GM19023 (cell line): ENCODE measurements around the gene PIAS1.

Experiments
- ATAC-seq: cut with Tn5 transposase; IDR thresholded peaks from one replicate; pipeline ENCODE4 v1.9.1; 2021; ENCODE audit warnings: mild to moderate bottlenecking, moderate library complexity; ENCODE audit not compliant: unreplicated experiment

PIAS1 gene

GRCh38 chr15:68061602-68062001, 7.5 kb downstream of the PIAS1 start:
- ATAC-seq: no peak

DNA sequence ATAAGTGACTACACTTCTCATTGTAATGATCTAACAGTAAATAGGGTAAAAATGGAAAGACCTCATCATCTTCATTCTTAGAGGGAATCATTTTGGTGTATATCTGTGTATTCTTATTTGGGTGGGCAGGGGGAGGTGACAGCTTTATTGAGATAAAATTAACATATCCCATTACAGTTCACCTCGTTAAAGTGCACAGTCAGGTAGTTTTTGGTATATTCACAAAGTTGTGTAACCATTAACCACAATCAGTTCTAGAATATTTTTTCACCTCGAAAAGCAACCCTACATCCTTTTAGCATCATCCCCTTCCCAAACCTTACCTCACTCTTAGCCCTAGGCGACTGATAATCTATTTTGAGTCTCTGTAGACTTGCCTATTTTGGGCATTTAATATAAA, 8.1 kb downstream of the PIAS1 start:
- ATAC-seq: no peak

- no peak for ATAC-seq
Observed at GRCh38 chr15:68062946-68063465, 8.9 kb downstream of the PIAS1 start.

- ATAC-seq: no peak
Observed at GRCh38 chr15:68063606-68064005, 9.5 kb downstream of the PIAS1 start.

DNA sequence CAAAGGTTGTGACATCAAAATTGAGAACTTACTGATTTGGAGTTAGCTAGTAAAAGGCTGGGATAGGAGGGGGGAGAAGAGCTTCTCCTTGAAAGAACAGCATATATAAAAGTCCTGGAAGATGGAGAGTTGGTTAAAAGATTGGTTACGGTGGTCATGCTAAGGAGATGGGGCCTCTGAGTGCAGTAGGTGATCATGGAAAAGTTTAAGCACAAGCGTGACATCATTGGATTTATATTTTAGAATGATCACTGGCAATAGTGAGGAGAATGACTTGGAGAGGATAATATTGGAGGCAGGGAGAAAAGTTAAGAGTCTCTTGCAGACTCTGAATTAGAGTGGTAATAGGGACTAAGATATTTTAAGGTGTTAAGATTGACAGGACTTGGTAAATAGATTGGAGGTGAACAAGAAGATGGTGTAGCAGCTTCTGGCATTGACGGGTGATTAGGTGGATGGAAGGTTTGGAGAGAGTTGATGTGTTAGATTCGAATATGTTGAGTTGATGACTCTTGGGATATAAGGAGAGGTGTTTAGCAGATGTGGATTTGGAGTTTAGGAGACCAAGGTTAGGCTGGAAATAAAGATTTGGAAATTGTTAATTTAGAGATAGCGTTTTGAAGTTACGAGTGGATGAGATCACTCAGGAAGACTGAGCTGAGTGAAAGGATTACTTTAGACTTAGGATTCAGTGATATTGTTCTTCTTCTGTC, 19.6 kb downstream of the PIAS1 start:
- no peak for ATAC-seq

DNA sequence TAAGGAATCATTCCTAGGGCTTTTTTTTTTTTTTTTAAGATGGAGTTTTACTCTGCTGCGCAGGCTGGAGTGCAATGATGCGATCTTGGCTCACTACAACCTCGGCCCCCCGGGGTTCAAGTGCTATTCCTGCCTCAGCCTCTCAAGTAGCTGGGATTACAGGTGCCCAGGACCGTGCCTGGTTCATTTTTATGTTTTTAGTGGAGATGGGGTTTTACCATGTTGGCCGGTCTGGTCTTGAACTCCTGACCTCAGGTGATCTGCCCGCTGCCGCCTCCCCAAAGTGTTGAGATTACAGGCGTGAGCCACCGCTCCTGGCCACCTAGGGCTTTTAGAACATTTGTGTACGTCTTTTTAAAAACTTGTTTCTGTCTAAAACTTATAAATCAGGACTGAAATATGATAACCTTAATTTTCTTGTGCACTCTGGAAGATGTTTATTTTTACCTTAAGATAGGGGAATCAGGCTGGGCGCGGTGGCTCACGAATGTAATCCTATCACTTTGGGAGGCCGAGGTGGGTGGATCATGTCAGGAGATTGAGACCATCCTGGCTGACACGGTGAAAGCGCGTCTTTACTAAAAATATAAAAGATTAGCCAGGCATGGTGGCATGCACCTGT, 21.8 kb downstream of the PIAS1 start:
- ATAC-seq: no peak

DNA sequence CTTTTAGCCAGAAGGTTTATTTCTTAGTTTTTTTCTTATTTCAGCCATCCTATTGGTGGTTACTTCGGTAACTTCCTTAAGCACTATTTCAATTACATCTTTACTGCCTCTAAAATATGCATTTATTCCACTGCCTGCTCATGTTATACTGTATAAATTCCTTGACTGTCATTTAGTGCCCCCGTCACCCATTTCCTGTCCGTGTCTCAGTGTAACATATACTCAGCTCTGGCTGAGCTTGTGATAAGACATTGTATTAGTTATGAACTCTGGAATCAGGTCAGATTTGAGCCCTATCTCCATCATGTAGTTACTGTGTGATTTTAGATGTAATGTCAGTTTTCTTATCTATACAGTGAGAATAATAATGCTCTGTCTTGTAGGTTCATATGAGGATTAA, 24.2 kb downstream of the PIAS1 start:
- no peak for ATAC-seq

GRCh38 chr15:68080334-68080733, 26.2 kb downstream of the PIAS1 start:
- no peak for ATAC-seq

DNA sequence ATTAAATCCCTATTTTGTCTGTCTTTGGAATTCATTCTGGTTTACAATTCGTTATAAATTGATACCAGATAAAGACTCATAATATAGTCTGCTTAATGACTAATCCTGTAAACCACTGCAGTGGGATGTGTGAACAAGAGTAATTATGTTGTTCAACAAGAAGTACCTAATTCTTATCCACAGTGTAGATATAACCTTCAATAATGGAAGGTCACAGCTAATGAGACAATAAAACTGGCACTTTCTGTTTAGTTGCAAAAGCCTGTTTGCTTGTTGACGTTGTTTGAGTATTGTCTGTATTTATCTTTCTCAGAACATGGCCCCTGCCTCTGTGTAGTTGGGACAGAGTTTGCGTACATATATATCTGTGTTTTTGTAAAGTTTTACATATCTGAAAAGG, 26.7 kb downstream of the PIAS1 start:
- no peak for ATAC-seq

DNA sequence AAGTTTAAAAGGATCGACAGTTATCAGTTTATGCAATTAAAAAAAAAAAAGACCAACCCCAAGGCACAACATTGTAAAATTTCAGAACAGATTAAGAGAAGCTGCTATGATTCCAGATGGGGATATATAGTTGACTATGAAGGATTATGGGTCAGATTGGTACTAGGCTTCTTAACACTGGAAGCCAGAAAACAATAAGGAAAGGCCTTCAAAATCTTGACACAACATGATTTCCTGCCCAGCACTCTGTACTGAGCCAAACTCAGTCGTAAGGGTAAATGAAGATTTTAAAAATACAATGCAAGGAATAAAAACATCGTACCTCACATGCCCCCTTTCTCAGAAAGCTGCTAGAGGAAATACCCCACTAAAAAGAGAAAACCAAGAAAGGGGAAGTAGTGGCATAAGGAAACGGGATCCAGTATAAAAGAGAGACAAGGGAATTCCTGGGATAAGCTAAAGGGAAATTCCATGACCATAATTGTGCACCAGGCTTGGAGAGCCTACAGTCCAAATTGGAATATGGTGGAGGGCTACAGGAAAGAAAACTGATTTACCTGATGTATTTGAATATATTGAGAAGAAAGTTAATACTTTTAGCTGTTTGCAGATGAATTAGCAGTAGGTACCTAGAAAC, 27.9 kb downstream of the PIAS1 start:
- no peak for ATAC-seq

- no peak for ATAC-seq
Observed at GRCh38 chr15:68082735-68083134, 28.6 kb downstream of the PIAS1 start.

DNA sequence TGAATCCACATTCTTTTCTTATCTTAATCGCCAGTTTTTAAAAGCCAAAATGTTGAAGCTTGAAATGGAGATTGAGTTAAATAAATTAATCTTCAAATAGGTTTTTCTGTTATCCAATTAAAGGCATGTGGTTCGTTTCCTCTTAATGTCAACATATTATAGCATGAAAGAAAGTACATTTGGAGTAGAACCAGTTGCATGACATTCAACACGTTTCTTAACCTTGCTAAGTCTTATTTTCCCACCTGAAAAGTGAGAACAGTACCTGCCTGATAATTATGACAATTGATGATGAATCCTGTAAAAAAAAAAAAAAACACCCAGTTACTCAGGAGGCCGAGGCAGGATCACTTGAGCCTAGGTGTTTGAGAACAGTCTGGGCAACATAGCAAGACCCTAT, 29.3 kb downstream of the PIAS1 start:
- no peak for ATAC-seq

DNA sequence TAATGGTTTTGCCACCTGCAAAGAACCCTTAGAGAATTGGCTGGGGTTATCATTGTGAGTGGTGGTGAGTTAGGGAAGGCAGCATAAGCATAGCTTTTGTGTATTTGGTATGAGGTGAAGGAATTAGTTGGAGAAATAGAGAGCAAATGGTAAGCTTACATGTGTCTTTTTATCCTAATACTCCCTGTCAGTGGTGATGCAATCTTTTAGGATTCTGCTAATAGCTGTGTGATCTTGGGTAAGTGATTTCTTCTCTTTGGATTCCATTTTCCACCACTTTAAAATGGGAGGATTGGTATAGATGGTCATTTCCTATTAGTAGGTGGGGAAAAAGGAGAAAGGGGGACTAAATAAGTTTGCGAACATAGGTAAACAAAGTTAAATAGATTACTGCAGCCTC, 30.9 kb downstream of the PIAS1 start:
- ATAC-seq: no peak

DNA sequence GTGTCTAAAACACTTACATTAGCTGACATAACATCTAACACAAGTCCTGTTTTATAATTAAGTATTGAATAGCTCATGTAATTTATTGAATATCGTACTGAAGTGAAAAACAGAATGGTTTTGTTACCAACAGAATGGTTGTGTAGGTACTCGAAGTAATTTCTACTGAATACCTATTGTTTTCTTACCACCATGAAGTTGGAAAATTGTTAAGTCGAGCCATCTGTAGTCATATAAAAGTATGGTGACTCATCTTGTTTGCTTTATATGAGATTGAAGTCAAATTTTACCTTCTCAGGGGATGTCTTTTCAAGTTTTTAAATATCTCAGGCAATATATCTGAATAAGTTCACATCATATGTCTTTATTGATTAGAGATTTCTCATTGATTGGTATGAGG, 37.6 kb downstream of the PIAS1 start:
- ATAC-seq: no peak

DNA sequence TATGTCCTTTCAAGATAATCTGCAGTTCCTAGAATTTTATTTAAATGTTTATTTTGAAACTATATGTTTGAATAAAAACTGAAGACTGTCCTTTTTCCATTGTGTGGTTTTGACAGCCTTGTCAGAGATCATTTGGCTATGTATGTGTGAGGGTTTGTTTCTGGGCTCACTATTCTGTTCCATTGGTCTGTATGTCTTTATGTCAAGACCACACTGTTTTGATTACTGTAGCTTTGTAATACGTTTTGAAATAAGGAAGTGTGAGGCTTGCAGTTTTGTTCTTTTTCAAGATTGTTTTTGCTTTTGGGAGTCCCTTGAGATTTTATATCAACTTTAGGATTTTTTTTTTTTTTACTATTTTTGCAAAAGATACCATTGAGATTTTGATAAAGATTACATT, 42.0 kb downstream of the PIAS1 start:
- no peak for ATAC-seq

DNA sequence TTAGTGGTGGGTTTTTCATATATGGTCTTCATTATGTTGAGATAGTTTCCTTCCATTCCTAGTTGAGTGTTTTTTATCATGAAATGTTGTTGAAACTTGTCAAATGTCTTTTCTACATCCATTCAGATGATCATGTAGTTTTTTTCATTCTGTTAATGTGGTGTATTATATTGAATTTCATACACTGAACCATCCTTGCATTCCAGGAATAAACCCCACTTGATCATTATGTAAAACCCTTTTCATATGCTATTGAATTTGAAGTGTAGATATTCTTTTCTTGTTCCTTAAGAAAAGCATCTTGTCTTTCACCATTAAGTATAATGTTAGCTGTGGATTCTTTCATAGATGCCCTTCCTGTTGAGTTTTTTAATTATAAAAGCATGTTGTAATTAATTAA, 42.9 kb downstream of the PIAS1 start:
- ATAC-seq: no peak

DNA sequence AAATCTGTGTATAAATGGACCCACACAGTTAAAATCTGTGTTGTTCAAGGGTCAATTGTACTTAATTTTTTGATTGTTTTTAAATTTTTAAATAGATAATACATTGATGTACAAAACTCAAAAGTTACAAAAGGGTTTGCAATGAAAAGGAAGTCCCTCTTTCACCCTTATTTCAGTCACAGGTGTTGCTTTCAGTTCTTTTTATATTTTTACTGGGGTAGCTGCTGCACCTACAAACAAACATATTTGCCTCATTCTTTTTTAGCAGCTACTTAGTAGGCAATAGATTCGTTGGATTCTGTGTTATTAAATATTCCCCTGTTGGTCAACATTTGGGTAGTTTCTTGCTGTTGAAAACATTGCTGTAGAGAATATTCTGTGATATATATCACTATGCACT, 44.4 kb downstream of the PIAS1 start:
- no peak for ATAC-seq

- no peak for ATAC-seq
Observed at GRCh38 chr15:68100194-68100593, 46.1 kb downstream of the PIAS1 start.

GRCh38 chr15:68103603-68104002, 49.5 kb downstream of the PIAS1 start:
- ATAC-seq: no peak

DNA sequence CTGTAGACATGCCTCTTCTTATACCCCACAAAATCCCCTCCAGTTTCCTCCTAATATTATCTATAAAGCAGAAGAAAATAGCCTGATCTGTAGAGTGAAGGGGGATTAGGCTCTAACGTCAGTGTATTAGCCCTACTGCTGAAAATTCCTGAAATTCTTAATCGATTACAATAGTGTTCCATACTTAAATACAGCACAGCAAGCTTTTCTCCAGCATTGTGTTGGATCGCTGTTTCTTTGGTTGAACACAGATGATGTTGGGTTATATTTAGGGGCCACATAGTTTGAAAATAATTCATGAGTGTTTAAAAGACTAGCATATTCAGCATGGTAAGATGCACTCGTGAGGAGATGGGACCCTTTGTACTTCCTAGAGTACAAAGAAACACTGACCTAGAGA, 52.5 kb downstream of the PIAS1 start:
- ATAC-seq: no peak

DNA sequence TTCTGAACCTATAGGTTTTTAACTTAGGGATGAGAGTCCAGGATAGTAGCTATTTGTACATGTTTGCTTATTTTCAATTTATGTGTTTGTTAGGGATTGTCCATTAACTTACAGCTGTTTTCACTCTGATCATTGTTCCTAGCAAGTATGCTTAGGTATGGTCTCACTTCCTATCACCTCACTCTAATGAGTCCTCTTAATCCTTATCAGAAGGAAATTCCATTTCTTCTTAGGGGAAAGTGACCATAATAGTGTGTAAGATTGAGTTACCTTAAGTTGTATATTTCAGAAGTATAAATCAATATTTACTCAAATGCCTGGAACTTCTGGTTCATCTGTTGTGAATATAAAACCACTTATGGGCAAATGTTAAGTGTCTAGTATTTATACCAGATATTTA, 53.0 kb downstream of the PIAS1 start:
- no peak for ATAC-seq

- no peak for ATAC-seq
Observed at GRCh38 chr15:68112706-68113105, 58.6 kb downstream of the PIAS1 start.
